MM.1S (cell line): ENCODE data around the gene STAB1.

Source experiments
- DNase-seq: peaks from one replicate; pipeline ENCODE4 v3.0.0-alpha.2; 2015
- H2AFZ ChIP-seq: fragments of 300-600 bp; sonication (generic); 2 replicates; pipeline ENCODE4 v1.6.0; 2016; ENCODE audit warnings: antibody characterized with exemption, low read length
- H3F3A ChIP-seq: fragments of 300-600 bp; sonication (generic); 2 replicates; pipeline ENCODE4 v1.6.1; 2016; ENCODE audit warnings: mild to moderate bottlenecking, antibody characterized with exemption, low read length, moderate library complexity, mixed read lengths; ENCODE audit not compliant: insufficient read depth
- H3K27ac ChIP-seq: fragments of 300-600 bp; sonication (generic); 2 replicates; pipeline ENCODE4 v1.5.1; 2016; ENCODE audit warnings: mild to moderate bottlenecking, low read length
- H3K27me3 ChIP-seq: fragments of 300-600 bp; sonication (generic); replicated peaks from 2 replicates; pipeline ENCODE4 v1.6.0; 2016; ENCODE audit warnings: low read length; ENCODE audit not compliant: insufficient read depth
- H3K36me3 ChIP-seq: fragments of 300-600 bp; sonication (generic); replicated peaks from 2 replicates; pipeline ENCODE4 v1.6.1; 2016; ENCODE audit warnings: mild to moderate bottlenecking, low read length, mixed read lengths; ENCODE audit not compliant: insufficient read depth
- H3K4me1 ChIP-seq: fragments of 300-600 bp; sonication (generic); 2 replicates; pipeline ENCODE4 v1.6.1; 2016; ENCODE audit warnings: low read length, mixed read lengths
- H3K4me2 ChIP-seq: fragments of 300-600 bp; sonication (generic); 2 replicates; pipeline ENCODE4 v1.6.0; 2016; ENCODE audit warnings: low read depth, low read length
- H3K4me3 ChIP-seq: fragments of 300-600 bp; sonication (generic); 2 replicates; pipeline ENCODE4 v1.5.1; 2016; ENCODE audit warnings: low read length, mixed read lengths
- H3K79me2 ChIP-seq: fragments of 300-600 bp; sonication (generic); 2 replicates; pipeline ENCODE4 v1.6.1; 2016; ENCODE audit warnings: mixed run types, low read length, mixed read lengths
- H3K9ac ChIP-seq: fragments of 300-600 bp; sonication (generic); 2 replicates; pipeline ENCODE4 v1.6.1; 2016; ENCODE audit warnings: low read length, mixed read lengths
- H3K9me2 ChIP-seq: fragments of 300-600 bp; sonication (generic); replicated peaks from 2 replicates; pipeline ENCODE4 v1.6.1; 2016; ENCODE audit warnings: mild to moderate bottlenecking, low read length, mixed read lengths; ENCODE audit not compliant: insufficient read depth
- H3K9me3 ChIP-seq: fragments of 300-600 bp; sonication (generic); replicated peaks from 2 replicates; pipeline ENCODE4 v1.6.1; 2016; ENCODE audit warnings: mild to moderate bottlenecking, low read length, mixed read lengths; ENCODE audit not compliant: insufficient read depth
- H4K20me1 ChIP-seq: fragments of 300-600 bp; sonication (generic); 2 replicates; pipeline ENCODE4 v1.6.1; 2016; ENCODE audit warnings: mild to moderate bottlenecking, low read length, moderate library complexity, mixed read lengths; ENCODE audit not compliant: insufficient read depth
- EZH2 ChIP-seq: fragments of 300-600 bp; sonication (generic); optimal IDR thresholded peaks from 2 replicates; pipeline ENCODE3; 2017; ENCODE audit warnings: low read depth, mild to moderate bottlenecking, antibody characterized with exemption, low read length, mixed read lengths
- EZH2phosphoT487 ChIP-seq: fragments of 300-600 bp; sonication (generic); IDR thresholded peaks from 2 replicates; pipeline ENCODE4 v1.6.1; 2018; ENCODE audit warnings: antibody characterized with exemption, low read length
- TF ChIP-seq, protein P1 (sequence below): fragments of 300-600 bp; sonication (generic); IDR thresholded peaks from 2 replicates; pipeline ENCODE4 v1.5.1; 2016; ENCODE audit warnings: antibody characterized with exemption, low read length, mixed read lengths

Gene STAB1

GRCh38 chr3:52458770-52459545 lies 36.2 kb upstream of the STAB1 start:
- Histone ChIP-seq H4K20me1 (no peaks in the 10 kb centered on the region), H3K36me3 (0 out of 2 replicates have a peak, but pooled peaks cover 3% of the 10 kb centered on the region), H3K9me2 (no peaks in the 10 kb centered on the region), H3K79me2 (peaks cover 24% of the 10 kb centered on the region), H3K4me2 (no peak overlapping the region), H2AFZ (no peak overlapping the region), H3K4me1 (peaks cover 13% of the 10 kb centered on the region), H3K9me3 (no peaks in the 10 kb centered on the region), H3K27me3 (no peaks in the 10 kb centered on the region), H3F3A (peaks cover 5% of the 10 kb centered on the region), H3K27ac (no peak overlapping the region), H3K4me3 (no peak overlapping the region), H3K9ac (no peak overlapping the region)
- TF ChIP-seq, protein P1, sequence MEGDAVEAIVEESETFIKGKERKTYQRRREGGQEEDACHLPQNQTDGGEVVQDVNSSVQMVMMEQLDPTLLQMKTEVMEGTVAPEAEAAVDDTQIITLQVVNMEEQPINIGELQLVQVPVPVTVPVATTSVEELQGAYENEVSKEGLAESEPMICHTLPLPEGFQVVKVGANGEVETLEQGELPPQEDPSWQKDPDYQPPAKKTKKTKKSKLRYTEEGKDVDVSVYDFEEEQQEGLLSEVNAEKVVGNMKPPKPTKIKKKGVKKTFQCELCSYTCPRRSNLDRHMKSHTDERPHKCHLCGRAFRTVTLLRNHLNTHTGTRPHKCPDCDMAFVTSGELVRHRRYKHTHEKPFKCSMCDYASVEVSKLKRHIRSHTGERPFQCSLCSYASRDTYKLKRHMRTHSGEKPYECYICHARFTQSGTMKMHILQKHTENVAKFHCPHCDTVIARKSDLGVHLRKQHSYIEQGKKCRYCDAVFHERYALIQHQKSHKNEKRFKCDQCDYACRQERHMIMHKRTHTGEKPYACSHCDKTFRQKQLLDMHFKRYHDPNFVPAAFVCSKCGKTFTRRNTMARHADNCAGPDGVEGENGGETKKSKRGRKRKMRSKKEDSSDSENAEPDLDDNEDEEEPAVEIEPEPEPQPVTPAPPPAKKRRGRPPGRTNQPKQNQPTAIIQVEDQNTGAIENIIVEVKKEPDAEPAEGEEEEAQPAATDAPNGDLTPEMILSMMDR, result no peak
- no peak for TF ChIP-seq EZH2
- no peak for TF ChIP-seq EZH2phosphoT487
- no peak for DNase-seq

GRCh38 chr3:52461874-52462273 lies 33.3 kb upstream of the STAB1 start:
- TF ChIP-seq, protein P1, result no peak
- TF ChIP-seq EZH2phosphoT487 (no peak), EZH2 (no peak)
- no peak overlapping the region for H3K27ac ChIP-seq
- H3K36me3 ChIP-seq, result 0 out of 2 replicates have a peak, but pooled peaks cover 3% of the 10 kb centered on the region
- H3F3A ChIP-seq, result no peaks in the 10 kb centered on the region
- no peaks in the 10 kb centered on the region for H4K20me1 ChIP-seq
- H3K79me2 ChIP-seq, result peaks cover 7% of the 10 kb centered on the region; the same call in 1 of the 2 replicates
- no peak overlapping the region for H3K9ac ChIP-seq
- no peak overlapping the region for H3K4me2 ChIP-seq
- H3K9me3 ChIP-seq, result no peaks in the 10 kb centered on the region
- no peak overlapping the region for H3K4me3 ChIP-seq
- H3K27me3 ChIP-seq, result no peaks in the 10 kb centered on the region
- no peaks in the 10 kb centered on the region for H3K9me2 ChIP-seq
- H2AFZ ChIP-seq, result no peak overlapping the region
- no peak for DNase-seq
- no peaks in the 10 kb centered on the region for H3K4me1 ChIP-seq

DNA sequence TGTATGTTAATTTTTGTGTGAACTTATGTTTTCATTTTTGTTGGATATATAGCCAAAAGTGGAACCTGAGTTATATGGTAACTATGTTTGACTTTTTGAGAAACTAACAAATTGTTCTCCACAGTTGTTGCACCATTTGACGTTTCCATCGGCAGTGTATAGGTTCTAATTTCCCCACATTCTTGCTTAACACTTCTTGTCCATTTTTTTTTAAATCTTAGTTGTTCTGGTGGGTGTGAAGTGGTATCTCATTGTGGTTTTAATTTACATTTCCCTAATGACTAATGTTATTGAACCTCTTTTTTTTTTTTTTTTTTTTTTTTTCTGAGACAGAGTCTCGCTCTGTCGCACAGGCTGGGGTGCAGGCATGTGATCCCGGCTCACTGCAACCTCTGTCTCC lies 31.7 kb upstream of the STAB1 start:
- H4K20me1 ChIP-seq, result no peaks in the 10 kb centered on the region
- no peaks in the 10 kb centered on the region for H3F3A ChIP-seq
- no peak overlapping the region for H3K4me2 ChIP-seq
- H3K27me3 ChIP-seq, result no peaks in the 10 kb centered on the region
- H3K9me2 ChIP-seq, result no peaks in the 10 kb centered on the region
- no peak overlapping the region for H3K4me3 ChIP-seq
- TF ChIP-seq, protein P1, result no peak
- TF ChIP-seq EZH2 (no peak), EZH2phosphoT487 (no peak)
- peaks cover 4% of the 10 kb centered on the region; the same call in 1 of the 2 replicates for H3K79me2 ChIP-seq
- no peaks in the 10 kb centered on the region for H3K9me3 ChIP-seq
- no peak overlapping the region for H2AFZ ChIP-seq
- no peak for DNase-seq
- H3K9ac ChIP-seq, result no peak overlapping the region
- no peak overlapping the region for H3K27ac ChIP-seq
- H3K4me1 ChIP-seq, result no peaks in the 10 kb centered on the region
- 0 out of 2 replicates have a peak, but pooled peaks cover 3% of the 10 kb centered on the region for H3K36me3 ChIP-seq
